ENCODE measurements around the gene SIGLEC14.

DNA sequence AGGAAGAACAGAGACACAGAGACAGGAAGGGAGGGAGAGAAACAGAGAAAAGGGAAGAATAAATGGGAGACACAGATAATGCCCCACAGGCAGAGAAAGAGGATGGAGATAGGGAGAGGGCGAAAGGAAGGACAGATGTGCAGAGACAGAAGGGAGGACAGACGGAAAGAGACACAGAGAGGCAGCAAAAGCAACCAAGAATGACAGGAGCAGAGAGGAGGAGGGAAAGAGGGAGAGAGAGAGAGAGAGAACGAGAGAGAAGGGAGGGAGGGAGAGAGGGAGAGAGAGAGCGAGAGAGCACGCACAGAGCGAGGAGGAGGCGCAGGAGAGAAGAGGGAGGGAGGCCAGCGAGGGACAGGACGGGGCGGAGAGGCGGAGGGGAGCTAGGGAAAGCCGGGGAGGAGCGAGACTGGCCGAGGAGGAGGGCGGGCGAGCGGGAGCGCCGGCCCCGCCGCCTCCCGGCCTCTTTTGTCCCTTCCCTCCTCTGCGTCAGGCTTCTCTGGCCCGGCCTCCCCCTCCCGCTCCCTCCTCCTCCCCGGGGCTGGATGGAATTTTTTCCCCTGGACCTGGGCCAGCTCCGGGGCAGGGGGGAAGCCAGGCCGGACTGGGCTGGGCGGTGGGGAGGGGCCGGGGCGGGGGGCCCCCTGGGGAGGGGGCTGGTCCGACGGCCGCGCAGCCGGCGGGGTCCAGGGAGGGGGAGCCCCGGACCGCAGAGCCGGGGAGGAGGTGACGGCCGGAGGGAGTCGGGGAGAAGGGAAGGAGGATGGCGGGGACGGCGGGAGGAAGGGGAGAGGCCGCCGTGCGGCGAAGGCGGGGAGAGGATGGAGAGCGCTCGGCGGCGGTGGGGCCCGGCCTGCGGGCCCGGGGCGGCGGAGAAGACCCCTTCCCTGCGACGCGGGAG is 42.3 kb upstream of the SIGLEC14 start:
- TF ChIP-seq, protein P1, sequence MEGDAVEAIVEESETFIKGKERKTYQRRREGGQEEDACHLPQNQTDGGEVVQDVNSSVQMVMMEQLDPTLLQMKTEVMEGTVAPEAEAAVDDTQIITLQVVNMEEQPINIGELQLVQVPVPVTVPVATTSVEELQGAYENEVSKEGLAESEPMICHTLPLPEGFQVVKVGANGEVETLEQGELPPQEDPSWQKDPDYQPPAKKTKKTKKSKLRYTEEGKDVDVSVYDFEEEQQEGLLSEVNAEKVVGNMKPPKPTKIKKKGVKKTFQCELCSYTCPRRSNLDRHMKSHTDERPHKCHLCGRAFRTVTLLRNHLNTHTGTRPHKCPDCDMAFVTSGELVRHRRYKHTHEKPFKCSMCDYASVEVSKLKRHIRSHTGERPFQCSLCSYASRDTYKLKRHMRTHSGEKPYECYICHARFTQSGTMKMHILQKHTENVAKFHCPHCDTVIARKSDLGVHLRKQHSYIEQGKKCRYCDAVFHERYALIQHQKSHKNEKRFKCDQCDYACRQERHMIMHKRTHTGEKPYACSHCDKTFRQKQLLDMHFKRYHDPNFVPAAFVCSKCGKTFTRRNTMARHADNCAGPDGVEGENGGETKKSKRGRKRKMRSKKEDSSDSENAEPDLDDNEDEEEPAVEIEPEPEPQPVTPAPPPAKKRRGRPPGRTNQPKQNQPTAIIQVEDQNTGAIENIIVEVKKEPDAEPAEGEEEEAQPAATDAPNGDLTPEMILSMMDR (IDR thresholded peaks at IDR 0.05; ENCODE audit: extremely low read depth in 1 of 2, insufficient read depth in 1 of 2, low read depth in 1 of 2, low read length in 2 of 2), result peak in 1 of 2 donors; percentile 3
- TF ChIP-seq EZH2 (IDR thresholded peaks at IDR 0.05; ENCODE audit: borderline replicate concordance, low read depth, low read length, severe bottlenecking) (no peak), POLR2A (IDR thresholded peaks at IDR 0.05; ENCODE audit: low read depth, low read length) (no peak), POLR2AphosphoS5 (IDR thresholded peaks at IDR 0.05; ENCODE audit: insufficient read depth, low read depth, low read length) (peak; percentile 54), MYC (IDR thresholded peaks at IDR 0.05; ENCODE audit: low read depth, low read length) (no peak)
- TF ChIP-seq, protein P2, sequence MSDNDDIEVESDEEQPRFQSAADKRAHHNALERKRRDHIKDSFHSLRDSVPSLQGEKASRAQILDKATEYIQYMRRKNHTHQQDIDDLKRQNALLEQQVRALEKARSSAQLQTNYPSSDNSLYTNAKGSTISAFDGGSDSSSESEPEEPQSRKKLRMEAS (IDR thresholded peaks at IDR 0.05; ENCODE audit: insufficient read depth, insufficient read length), result no peak
